HEK293 (cell line): ENCODE results near the gene PPARD.

Experiments
- CTCF ChIA-PET: fragments of 350-600 bp; formaldehyde crosslinking; extraction: SDS; loops from one replicate; lab custom pipeline; 2021; ENCODE audit warnings: antibody characterized with exemption; lab: Yijun Ruan, JAX
- POLR2A ChIA-PET: fragments of 300-600 bp; formaldehyde crosslinking; extraction: SDS; loops from one replicate; lab custom pipeline; 2020; ENCODE audit warnings: antibody characterized with exemption, inconsistent platforms; lab: Yijun Ruan, JAX
- H3K27ac ChIP-seq: fragments of 200-500 bp; sonication (Bioruptor generic); 2 replicates; pipeline ENCODE4 v1.5.1; 2014; ENCODE audit warnings: low read depth, low read length, control low read depth, inconsistent platforms; ENCODE audit errors: extremely low read depth
- H3K36me3 ChIP-seq, 2 experiments: fragments of 200-500 bp in 1 of 2; sonication (Bioruptor generic) in 1 of 2; 1 replicate in 1 of 2; 2 replicates in 1 of 2; pipeline ENCODE4 v1.5.1; 2014 to 2017; ENCODE audit warnings: inconsistent platforms in 2 of 2, low read length in 2 of 2; ENCODE audit not compliant: control insufficient read depth in 2 of 2, insufficient read depth in 1 of 2
- H3K4me1 ChIP-seq: fragments of 200-500 bp; sonication (Bioruptor generic); 2 replicates; pipeline ENCODE4 v1.5.1; 2014; ENCODE audit warnings: mild to moderate bottlenecking, low read length, inconsistent platforms; ENCODE audit not compliant: control insufficient read depth, insufficient read depth
- H3K4me3 ChIP-seq: 2 replicates; pipeline ENCODE4 v1.5.1; 2011; ENCODE audit warnings: low read depth, mild to moderate bottlenecking, control low read depth, low read length, moderate library complexity
- H3K9me3 ChIP-seq: fragments of 200-500 bp; sonication (Bioruptor generic); 2 replicates; pipeline ENCODE4 v1.5.1; 2014; ENCODE audit warnings: low read depth, low read length, inconsistent platforms; ENCODE audit not compliant: control insufficient read depth, insufficient read depth
- HOXA7 ChIP-seq: sonication (generic); formaldehyde crosslinking; IDR thresholded peaks from 2 replicates; pipeline ENCODE4 v1.8.1; 2022; ENCODE audit warnings: missing genetic modification reagents, borderline replicate concordance
- KLF10 ChIP-seq: fragments of 450-650 bp; IDR thresholded peaks from 2 replicates; pipeline ENCODE4 v1.5.1; 2018; ENCODE audit warnings: missing biosample characterization, mild to moderate bottlenecking, missing genetic modification characterization
- KLF16 ChIP-seq: fragments of 450-650 bp; formaldehyde crosslinking; IDR thresholded peaks from 2 replicates; pipeline ENCODE4 v1.5.1; 2017; ENCODE audit warnings: missing biosample characterization, missing genetic modification characterization
- KLF7 ChIP-seq: fragments of 450-650 bp; formaldehyde crosslinking; IDR thresholded peaks from 2 replicates; pipeline ENCODE4 v1.5.1; 2016; ENCODE audit warnings: missing biosample characterization, missing genetic modification characterization, borderline replicate concordance
- OSR2 ChIP-seq: fragments of 450-650 bp; formaldehyde crosslinking; IDR thresholded peaks from 2 replicates; pipeline ENCODE4 v1.5.1; 2016; ENCODE audit warnings: missing biosample characterization, missing genetic modification characterization
- OVOL3 ChIP-seq: fragments of 450-650 bp; formaldehyde crosslinking; IDR thresholded peaks from 2 replicates; pipeline ENCODE4 v1.5.1; 2016; ENCODE audit warnings: missing biosample characterization, missing genetic modification characterization
- SCRT2 ChIP-seq: fragments of 450-650 bp; formaldehyde crosslinking; IDR thresholded peaks from 2 replicates; pipeline ENCODE4 v1.5.1; 2016; ENCODE audit warnings: missing biosample characterization, missing genetic modification characterization
- TRIM28 ChIP-seq: IDR thresholded peaks from 2 replicates; pipeline ENCODE4 v1.6.1; 2011; ENCODE audit warnings: low read length, control low read depth, borderline replicate concordance
- ZBTB17 ChIP-seq: fragments of 450-650 bp; formaldehyde crosslinking; IDR thresholded peaks from 2 replicates; pipeline ENCODE4 v1.5.1; 2016; ENCODE audit warnings: missing biosample characterization, missing genetic modification characterization
- ZBTB20 ChIP-seq: fragments of 450-650 bp; formaldehyde crosslinking; IDR thresholded peaks from 2 replicates; pipeline ENCODE4 v1.5.1; 2016; ENCODE audit warnings: missing biosample characterization, missing genetic modification characterization
- ZBTB7A ChIP-seq: fragments of 450-650 bp; formaldehyde crosslinking; IDR thresholded peaks from 2 replicates; pipeline ENCODE4 v1.5.1; 2016; ENCODE audit warnings: low read depth, missing biosample characterization, missing genetic modification characterization
- ZFP69B ChIP-seq: fragments of 450-650 bp; formaldehyde crosslinking; IDR thresholded peaks from 2 replicates; pipeline ENCODE4 v1.5.1; 2016; ENCODE audit warnings: missing biosample characterization, missing genetic modification characterization
- ZNF112 ChIP-seq: fragments of 450-650 bp; formaldehyde crosslinking; IDR thresholded peaks from 2 replicates; pipeline ENCODE4 v1.5.0; 2017; ENCODE audit warnings: missing biosample characterization, missing genetic modification characterization
- ZNF121 ChIP-seq: fragments of 450-650 bp; formaldehyde crosslinking; IDR thresholded peaks from 2 replicates; pipeline ENCODE4 v1.5.1; 2016; ENCODE audit warnings: missing biosample characterization, missing genetic modification characterization
- ZNF16 ChIP-seq: fragments of 450-650 bp; formaldehyde crosslinking; IDR thresholded peaks from 2 replicates; pipeline ENCODE4 v1.5.1; 2016; ENCODE audit warnings: low read depth, missing biosample characterization, missing genetic modification characterization
- ZNF169 ChIP-seq: fragments of 450-650 bp; formaldehyde crosslinking; IDR thresholded peaks from 2 replicates; pipeline ENCODE4 v1.5.1; 2016; ENCODE audit warnings: missing biosample characterization, missing genetic modification characterization
- ZNF184 ChIP-seq: fragments of 450-650 bp; IDR thresholded peaks from 2 replicates; pipeline ENCODE4 v1.5.1; 2018; ENCODE audit warnings: missing biosample characterization, mild to moderate bottlenecking, missing genetic modification characterization
- ZNF214 ChIP-seq: fragments of 450-650 bp; formaldehyde crosslinking; IDR thresholded peaks from 2 replicates; pipeline ENCODE4 v1.5.1; 2017; ENCODE audit warnings: missing biosample characterization, mild to moderate bottlenecking, missing genetic modification characterization, borderline replicate concordance
- ZNF239 ChIP-seq: fragments of 450-650 bp; formaldehyde crosslinking; IDR thresholded peaks from 2 replicates; pipeline ENCODE4 v1.5.1; 2016; ENCODE audit warnings: missing biosample characterization, missing genetic modification characterization
- ZNF311 ChIP-seq: fragments of 450-650 bp; formaldehyde crosslinking; IDR thresholded peaks from 2 replicates; pipeline ENCODE4 v1.5.1; 2017; ENCODE audit warnings: missing biosample characterization, missing genetic modification characterization, borderline replicate concordance
- ZNF324 ChIP-seq: fragments of 450-650 bp; formaldehyde crosslinking; IDR thresholded peaks from 2 replicates; pipeline ENCODE4 v1.5.1; 2016; ENCODE audit warnings: missing biosample characterization, missing genetic modification characterization
- ZNF561 ChIP-seq: fragments of 450-650 bp; IDR thresholded peaks from 2 replicates; pipeline ENCODE4 v1.5.1; 2018; ENCODE audit warnings: missing biosample characterization, missing genetic modification characterization, borderline replicate concordance
- ZNF621 ChIP-seq: fragments of 450-650 bp; formaldehyde crosslinking; IDR thresholded peaks from 2 replicates; pipeline ENCODE4 v1.5.1; 2017; ENCODE audit warnings: missing biosample characterization, missing genetic modification characterization
- ZNF629 ChIP-seq: fragments of 450-650 bp; formaldehyde crosslinking; IDR thresholded peaks from 2 replicates; pipeline ENCODE4 v1.5.1; 2017; ENCODE audit warnings: missing biosample characterization, missing genetic modification characterization
- ZNF677 ChIP-seq: fragments of 450-650 bp; IDR thresholded peaks from 2 replicates; pipeline ENCODE4 v1.5.0; 2018; ENCODE audit warnings: missing biosample characterization, mild to moderate bottlenecking, missing genetic modification characterization, moderate library complexity
- ZNF76 ChIP-seq: fragments of 450-650 bp; formaldehyde crosslinking; IDR thresholded peaks from 2 replicates; pipeline ENCODE4; 2016; ENCODE audit warnings: low read depth, missing biosample characterization, missing genetic modification characterization, borderline replicate concordance
- ZNF830 ChIP-seq: fragments of 450-650 bp; IDR thresholded peaks from 2 replicates; pipeline ENCODE4 v1.5.0; 2018; ENCODE audit warnings: missing biosample characterization, missing genetic modification characterization, low read depth, mild to moderate bottlenecking, moderate library complexity
- TF ChIP-seq, protein P1 (sequence below): fragments of 450-650 bp; formaldehyde crosslinking; IDR thresholded peaks from 2 replicates; pipeline ENCODE4 v1.5.1; 2016; ENCODE audit warnings: missing biosample characterization, missing genetic modification characterization
- TF ChIP-seq, protein P2 (sequence below): fragments of 450-650 bp; formaldehyde crosslinking; IDR thresholded peaks from 2 replicates; pipeline ENCODE4 v1.5.1; 2017; ENCODE audit warnings: missing biosample characterization, missing genetic modification characterization
- TF ChIP-seq, protein P3 (sequence below): fragments of 450-650 bp; formaldehyde crosslinking; IDR thresholded peaks from 2 replicates; pipeline ENCODE4 v1.5.1; 2016; ENCODE audit warnings: missing biosample characterization, missing genetic modification characterization

Gene PPARD

DNA sequence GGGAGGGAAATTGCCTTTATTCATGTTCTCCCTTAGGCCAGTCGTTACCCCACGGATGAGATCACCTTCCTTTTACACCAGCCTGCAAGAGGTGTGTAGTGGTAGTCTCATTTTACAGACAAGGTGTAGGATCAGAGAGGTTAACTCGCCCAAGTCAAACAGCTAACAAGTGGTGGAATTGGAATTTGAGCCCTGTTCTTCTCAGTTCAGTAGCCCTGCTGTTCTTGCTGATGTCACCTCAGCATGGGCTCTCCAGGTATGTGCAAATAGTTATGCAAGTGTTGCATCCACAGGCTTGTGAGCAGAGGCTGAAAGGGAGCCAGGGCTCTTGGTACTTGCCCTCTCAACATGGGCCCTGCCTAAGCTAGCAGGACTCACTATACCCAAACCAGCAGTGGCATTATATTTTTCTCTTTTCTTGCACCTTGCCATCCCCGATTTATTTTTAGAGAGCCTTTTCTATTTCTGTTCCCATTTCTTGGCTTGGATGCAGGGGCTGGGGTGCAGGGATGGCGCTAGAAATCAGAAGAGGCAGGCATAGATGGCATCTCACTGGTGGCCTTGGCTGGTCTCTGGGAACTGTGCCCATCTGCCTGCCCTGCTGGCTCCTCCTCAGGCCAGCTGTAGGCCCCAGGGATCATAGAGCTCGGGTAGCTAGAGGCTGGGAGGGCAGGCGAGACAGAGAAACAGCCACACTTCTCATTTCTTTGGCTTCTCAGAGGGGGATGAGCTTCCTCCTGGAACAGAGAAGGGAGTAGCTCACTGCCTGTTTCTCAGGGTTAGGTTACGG is 18.2 kb downstream of the PPARD start:
- H3K9me3 ChIP-seq = no peaks in the 10 kb centered on the region
- POLR2A ChIA-PET = interaction anchor here (0.9 to 1.3 kb wide), 4 partner anchors 17 to 101 kb away, joined by 3 read pairs; partner anchors contain the start of gene ZNF76
- CTCF ChIA-PET = interaction anchor here (0.6 to 1.8 kb wide), 6 partner anchors 11 to 54 kb away, joined by 3 to 7 read pairs (median 4); partner anchors contain the start of gene PPARD
- no peak overlapping the region for H3K4me3 ChIP-seq
- peak overlapping the region; percentile 12; the same call in 1 of the 2 replicates for H3K27ac ChIP-seq
- peaks cover 18% of the 10 kb centered on the region for H3K4me1 ChIP-seq
- peaks cover 0 to 17% of the 10 kb centered on the region in 2 experiments; a peak in 2 of 3 replicates for H3K36me3 ChIP-seq
- no peak for TF ChIP-seq ZNF16
- no peak for TF ChIP-seq ZNF76 (tag by site-specific recombination)
- TF ChIP-seq ZNF184 (tag by site-specific recombination) = peak; percentile 33; the same call in 1 of the 2 replicates
- no peak for TF ChIP-seq ZNF830 (tag by site-specific recombination)
- TF ChIP-seq, protein P1, sequence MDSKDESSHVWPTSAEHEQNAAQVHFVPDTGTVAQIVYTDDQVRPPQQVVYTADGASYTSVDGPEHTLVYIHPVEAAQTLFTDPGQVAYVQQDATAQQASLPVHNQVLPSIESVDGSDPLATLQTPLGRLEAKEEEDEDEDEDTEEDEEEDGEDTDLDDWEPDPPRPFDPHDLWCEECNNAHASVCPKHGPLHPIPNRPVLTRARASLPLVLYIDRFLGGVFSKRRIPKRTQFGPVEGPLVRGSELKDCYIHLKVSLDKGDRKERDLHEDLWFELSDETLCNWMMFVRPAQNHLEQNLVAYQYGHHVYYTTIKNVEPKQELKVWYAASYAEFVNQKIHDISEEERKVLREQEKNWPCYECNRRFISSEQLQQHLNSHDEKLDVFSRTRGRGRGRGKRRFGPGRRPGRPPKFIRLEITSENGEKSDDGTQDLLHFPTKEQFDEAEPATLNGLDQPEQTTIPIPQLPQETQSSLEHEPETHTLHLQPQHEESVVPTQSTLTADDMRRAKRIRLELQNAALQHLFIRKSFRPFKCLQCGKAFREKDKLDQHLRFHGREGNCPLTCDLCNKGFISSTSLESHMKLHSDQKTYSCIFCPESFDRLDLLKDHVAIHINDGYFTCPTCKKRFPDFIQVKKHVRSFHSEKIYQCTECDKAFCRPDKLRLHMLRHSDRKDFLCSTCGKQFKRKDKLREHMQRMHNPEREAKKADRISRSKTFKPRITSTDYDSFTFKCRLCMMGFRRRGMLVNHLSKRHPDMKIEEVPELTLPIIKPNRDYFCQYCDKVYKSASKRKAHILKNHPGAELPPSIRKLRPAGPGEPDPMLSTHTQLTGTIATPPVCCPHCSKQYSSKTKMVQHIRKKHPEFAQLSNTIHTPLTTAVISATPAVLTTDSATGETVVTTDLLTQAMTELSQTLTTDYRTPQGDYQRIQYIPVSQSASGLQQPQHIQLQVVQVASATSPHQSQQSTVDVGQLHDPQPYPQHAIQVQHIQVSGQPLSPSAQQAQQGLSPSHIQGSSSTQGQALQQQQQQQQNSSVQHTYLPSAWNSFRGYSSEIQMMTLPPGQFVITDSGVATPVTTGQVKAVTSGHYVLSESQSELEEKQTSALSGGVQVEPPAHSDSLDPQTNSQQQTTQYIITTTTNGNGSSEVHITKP = peak; percentile 67
- TF ChIP-seq ZNF214 (tag by site-specific recombination) = no peak
- no peak for TF ChIP-seq KLF10
- no peak for TF ChIP-seq ZNF112 (tag by site-specific recombination)
- no peak for TF ChIP-seq ZNF621 (tag by site-specific recombination)
- no peak for TF ChIP-seq KLF7 (tag by site-specific recombination)
- TF ChIP-seq ZFP69B (tag by site-specific recombination) = no peak
- TF ChIP-seq TRIM28 = no peak
- no peak for TF ChIP-seq ZBTB7A (tag by site-specific recombination)
- peak; percentile 98 for TF ChIP-seq SCRT2 (tag by site-specific recombination)
- TF ChIP-seq OSR2 = peak; percentile 73
- peak; percentile 46; the same call in 1 of the 2 replicates for TF ChIP-seq ZNF677 (tag by site-specific recombination)
- no peak for TF ChIP-seq KLF16 (tag by site-specific recombination)
- no peak; the same call in 1 of the 2 replicates for TF ChIP-seq ZNF324 (tag by site-specific recombination)
- TF ChIP-seq, protein P2, sequence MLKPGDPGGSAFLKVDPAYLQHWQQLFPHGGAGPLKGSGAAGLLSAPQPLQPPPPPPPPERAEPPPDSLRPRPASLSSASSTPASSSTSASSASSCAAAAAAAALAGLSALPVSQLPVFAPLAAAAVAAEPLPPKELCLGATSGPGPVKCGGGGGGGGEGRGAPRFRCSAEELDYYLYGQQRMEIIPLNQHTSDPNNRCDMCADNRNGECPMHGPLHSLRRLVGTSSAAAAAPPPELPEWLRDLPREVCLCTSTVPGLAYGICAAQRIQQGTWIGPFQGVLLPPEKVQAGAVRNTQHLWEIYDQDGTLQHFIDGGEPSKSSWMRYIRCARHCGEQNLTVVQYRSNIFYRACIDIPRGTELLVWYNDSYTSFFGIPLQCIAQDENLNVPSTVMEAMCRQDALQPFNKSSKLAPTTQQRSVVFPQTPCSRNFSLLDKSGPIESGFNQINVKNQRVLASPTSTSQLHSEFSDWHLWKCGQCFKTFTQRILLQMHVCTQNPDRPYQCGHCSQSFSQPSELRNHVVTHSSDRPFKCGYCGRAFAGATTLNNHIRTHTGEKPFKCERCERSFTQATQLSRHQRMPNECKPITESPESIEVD (tag by site-specific recombination) = no peak
- no peak for TF ChIP-seq ZBTB20 (tag by site-specific recombination)
- no peak for TF ChIP-seq ZNF121
- no peak for TF ChIP-seq ZNF239 (tag by site-specific recombination)
- no peak for TF ChIP-seq OVOL3 (tag by site-specific recombination)
- TF ChIP-seq, protein P3, sequence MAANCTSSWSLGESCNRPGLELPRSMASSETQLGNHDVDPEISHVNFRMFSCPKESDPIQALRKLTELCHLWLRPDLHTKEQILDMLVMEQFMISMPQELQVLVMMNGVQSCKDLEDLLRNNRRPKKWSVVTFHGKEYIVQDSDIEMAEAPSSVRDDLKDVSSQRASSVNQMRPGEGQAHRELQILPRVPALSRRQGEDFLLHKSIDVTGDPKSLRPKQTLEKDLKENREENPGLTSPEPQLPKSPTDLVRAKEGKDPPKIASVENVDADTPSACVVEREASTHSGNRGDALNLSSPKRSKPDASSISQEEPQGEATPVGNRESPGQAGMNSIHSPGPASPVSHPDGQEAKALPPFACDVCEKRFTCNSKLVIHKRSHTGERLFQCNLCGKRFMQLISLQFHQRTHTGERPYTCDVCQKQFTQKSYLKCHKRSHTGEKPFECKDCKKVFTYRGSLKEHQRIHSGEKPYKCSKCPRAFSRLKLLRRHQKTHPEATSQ (tag by site-specific recombination) = no peak
- no peak for TF ChIP-seq ZNF561 (tag by site-specific recombination)
- no peak for TF ChIP-seq ZNF311 (tag by site-specific recombination)
- no peak for TF ChIP-seq ZNF169 (tag by site-specific recombination)
- TF ChIP-seq ZBTB17 (tag by site-specific recombination) = peak; percentile 68; the same call in 1 of the 2 replicates
- TF ChIP-seq ZNF629 (tag by site-specific recombination) = peak; percentile 78
- no peak for TF ChIP-seq HOXA7 (CRISPR knock-in tag)
